HepG2 (cell line): ENCODE data around the gene OTULINL. TPM values are rescaled to one million over a fixed set of nuclear protein-coding genes. Genes with fewer than 3 reads are reported as not detected.

Source experiments
- ATAC-seq: fragments of 200-7000 bp; cut with Tn5 transposase; 3 replicates; pipeline ENCODE4 v1.9.1; 2020; ENCODE audit warnings: mild to moderate bottlenecking, moderate library complexity
- BruUV-seq: library from RNA; stranded (reverse); fragments of 400-500 nt; replicated peaks from 2 replicates; lab custom pipeline; 2021; lab: Mats Ljungman, UMichigan
- CTCF ChIA-PET: fragments of 300-600 bp; formaldehyde crosslinking; extraction: SDS; loops from one replicate; lab custom pipeline; 2021; ENCODE audit warnings: low total read pairs, inconsistent platforms, low intra/inter-chr PET ratio; lab: Yijun Ruan, JAX
- POLR2A ChIA-PET: fragments of 350-600 bp; sonication (Branson Sonifier 250); formaldehyde crosslinking; loops from one replicate; lab custom pipeline; 2020; ENCODE audit warnings: antibody characterized with exemption, inconsistent platforms; lab: Yijun Ruan, JAX
- DNase-seq: peaks from one replicate; pipeline ENCODE4 v3.0.0-alpha.2; 2015; ENCODE audit warnings: low spot score
- FAIRE-seq: peaks from 3 replicates; lab custom pipeline; 2011; peaks lifted over from hg19 to GRCh38; lab: Jason Lieb, UNC
- H2AFZ ChIP-seq: one replicate; pipeline ENCODE4 v1.6.1; 2011; ENCODE audit warnings: low read length, inconsistent platforms
- H3K27ac ChIP-seq: fragments of 300-600 bp; 3 replicates; pipeline ENCODE4 v1.8.0; 2011; ENCODE audit warnings: mixed run types, mild to moderate bottlenecking, mixed read lengths, low read length, inconsistent platforms; ENCODE audit not compliant: insufficient read depth; ENCODE audit errors: extremely low read length
- H3K27me3 ChIP-seq, 2 experiments: fragments of 200-600 bp in 1 of 2; 2 replicates in 1 of 2; 3 replicates in 1 of 2; pipeline versions ENCODE4 v1.6.0 to v1.8.0; 2011; ENCODE audit warnings: low read length in 2 of 2, mild to moderate bottlenecking in 2 of 2, moderate library complexity in 2 of 2, inconsistent platforms in 1 of 2; ENCODE audit not compliant: insufficient read depth in 2 of 2, control insufficient read depth in 1 of 2
- H3K36me3 ChIP-seq, 2 experiments: fragments of 200-600 bp in 1 of 2; replicated peaks in 1 of 2; 2 replicates in 1 of 2; 3 replicates in 1 of 2; pipeline versions ENCODE4 v1.5.1 to v1.8.0; 2011; ENCODE audit warnings: low read length in 2 of 2, inconsistent platforms in 1 of 2; ENCODE audit not compliant: insufficient read depth in 2 of 2, control insufficient read depth in 1 of 2
- H3K4me1 ChIP-seq: 2 replicates; pipeline ENCODE4 v1.5.1; 2012; ENCODE audit warnings: low read length, inconsistent platforms; ENCODE audit not compliant: insufficient read depth
- H3K4me2 ChIP-seq: 2 replicates; pipeline ENCODE4 v1.6.0; 2011; ENCODE audit warnings: low read depth, low read length, inconsistent platforms
- H3K4me3 ChIP-seq, 3 experiments: fragments of 200-600 bp in 1 of 3; sonication (generic), shearing (Covaris generic) in 1 of 3; replicated peaks in 1 of 3; 2 replicates each; pipeline ENCODE4 v1.5.1; 2011 to 2016; ENCODE audit warnings: low read length in 3 of 3, inconsistent platforms in 2 of 3, low read depth in 2 of 3, mild to moderate bottlenecking in 2 of 3, control low read depth in 1 of 3, mixed read lengths in 1 of 3; ENCODE audit not compliant: insufficient read depth in 1 of 3
- H3K79me2 ChIP-seq: one replicate; pipeline ENCODE4 v1.6.1; 2011; ENCODE audit warnings: low read length, inconsistent platforms; ENCODE audit not compliant: insufficient read depth
- H3K9ac ChIP-seq: 2 replicates; pipeline ENCODE4 v1.6.0; 2011; ENCODE audit warnings: mild to moderate bottlenecking, low read depth, low read length, inconsistent platforms; ENCODE audit not compliant: insufficient read depth
- H3K9me3 ChIP-seq: 2 replicates; pipeline ENCODE4 v1.5.1; 2012; ENCODE audit warnings: mild to moderate bottlenecking, low read length
- H4K20me1 ChIP-seq: 2 replicates; pipeline ENCODE4 v1.6.0; 2011; ENCODE audit warnings: inconsistent platforms, mild to moderate bottlenecking, low read length, moderate library complexity; ENCODE audit not compliant: insufficient read depth
- ERF ChIP-seq: IDR thresholded peaks from 2 replicates; pipeline ENCODE4 v1.6.1; 2018; ENCODE audit warnings: missing biosample characterization, missing genetic modification reagents
- IKZF4 ChIP-seq: sonication (generic); formaldehyde crosslinking; IDR thresholded peaks from 2 replicates; pipeline ENCODE4 v1.5.1; 2020; ENCODE audit warnings: borderline replicate concordance, mild to moderate bottlenecking, low read depth, missing genetic modification reagents; ENCODE audit errors: not compliant biosample characterization
- SRF ChIP-seq: IDR thresholded peaks from 2 replicates; pipeline ENCODE4 v1.6.1; 2011; ENCODE audit warnings: mild to moderate bottlenecking, low read depth, low read length, moderate library complexity
- TSC22D2 ChIP-seq: sonication (generic); formaldehyde crosslinking; IDR thresholded peaks from 2 replicates; pipeline ENCODE4 v1.5.1; 2020; ENCODE audit warnings: missing genetic modification reagents, mild to moderate bottlenecking, borderline replicate concordance
- ZNF143 ChIP-seq: sonication (generic); formaldehyde crosslinking; IDR thresholded peaks from 2 replicates; pipeline ENCODE4 v1.4.0; 2020; ENCODE audit warnings: missing genetic modification reagents
- ZNF501 ChIP-seq: sonication (generic); formaldehyde crosslinking; IDR thresholded peaks from 2 replicates; pipeline ENCODE4 v1.5.1; 2020; ENCODE audit warnings: mild to moderate bottlenecking, moderate library complexity, missing genetic modification reagents
- ZNF761 ChIP-seq: sonication (generic); formaldehyde crosslinking; conservative IDR thresholded peaks from 2 replicates; pipeline ENCODE4 v1.4.0; 2020; ENCODE audit warnings: mild to moderate bottlenecking, missing genetic modification reagents
- WGBS: methylation state at CpG from one replicate; pipeline ENCODE4 v1.1.6; 2017; ENCODE audit warnings: low lambda C conversion rate; 5-methylcytosine and 5-hydroxymethylcytosine counted together
- in situ Hi-C: cut with HindIII; loops from 2 replicates; pipeline ENCODE4 v1.10.0; 2017; ENCODE audit warnings: low pct_unique_long_range_greater_than_20kb; ENCODE audit not compliant: extremely low pct_ligation_motif_present
- intact Hi-C: fragments of 100-400 bp; cut with micrococcal nuclease; formaldehyde crosslinking; loops from one replicate; pipeline ENCODE4 v1.10.0; 2022; ENCODE audit not compliant: unreplicated experiment
- polyA plus RNA-seq, 8 experiments: library from polyadenylated mRNA; depleted of rRNA in 3 of 8; stranded (reverse) in 7 of 8; unstranded in 1 of 8; fragments of >200 nt; fragmentation: Illumina TruSeq in 4 of 8; extraction: Trizol in 4 of 8; gene quantifications; 2 replicates each; pipeline versions ENCODE4 v1.2.1 to v1.2.3, GENCODE V29; 2011 to 2016; ENCODE audit warnings: low read depth in 4 of 8, missing spikeins in 1 of 8, mixed read lengths in 1 of 8; ENCODE audit not compliant: insufficient read depth in 1 of 8
- total RNA-seq, 5 experiments: library from RNA; depleted of rRNA; stranded (reverse); fragments of >200 nt; fragmentation: Illumina TruSeq; extraction: Trizol; gene quantifications; 2 replicates each; pipeline ENCODE4 v1.2.3, GENCODE V29; 2016; ENCODE audit warnings: low read depth in 1 of 5
- TF ChIP-seq, protein P1 (sequence below): sonication (generic); formaldehyde crosslinking; conservative IDR thresholded peaks from 2 replicates; pipeline ENCODE4 v1.8.0; 2022; ENCODE audit warnings: missing genetic modification reagents

The OTULINL gene
- total and polyA plus RNA-seq, 2 of the 13 experiments (the other 11 are each of a cell fraction or from before 2014, with no cell fraction given): 0.04 to 0.40 TPM

DNA sequence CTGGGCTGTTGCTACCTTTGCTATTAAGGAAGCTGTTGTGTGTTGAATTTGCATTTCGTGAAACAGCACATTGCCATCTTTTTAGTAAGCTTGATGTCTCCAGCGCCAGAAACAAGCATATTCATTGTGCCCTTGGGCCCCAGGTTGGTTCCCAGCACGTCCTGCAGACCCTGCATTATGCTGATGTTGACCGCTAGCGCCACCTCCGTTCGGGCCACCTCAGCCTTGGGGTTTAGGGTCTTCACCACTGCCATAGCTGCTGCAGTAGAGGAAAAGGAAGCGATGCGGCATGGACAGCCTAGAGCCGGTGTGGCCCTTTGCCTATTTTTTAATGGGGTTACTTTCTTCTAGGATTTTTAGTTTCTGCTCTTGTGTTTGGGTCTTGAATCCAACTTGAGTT is 59.2 kb downstream of the OTULINL start:
- TF ChIP-seq ZNF143 (CRISPR knock-in tag) (no peak), TSC22D2 (CRISPR knock-in tag) (no peak), ERF (CRISPR knock-in tag) (no peak), SRF (no peak), ZNF761 (CRISPR knock-in tag) (no peak), ZNF501 (CRISPR knock-in tag) (no peak), IKZF4 (CRISPR knock-in tag) (no peak)
- TF ChIP-seq, protein P1, sequence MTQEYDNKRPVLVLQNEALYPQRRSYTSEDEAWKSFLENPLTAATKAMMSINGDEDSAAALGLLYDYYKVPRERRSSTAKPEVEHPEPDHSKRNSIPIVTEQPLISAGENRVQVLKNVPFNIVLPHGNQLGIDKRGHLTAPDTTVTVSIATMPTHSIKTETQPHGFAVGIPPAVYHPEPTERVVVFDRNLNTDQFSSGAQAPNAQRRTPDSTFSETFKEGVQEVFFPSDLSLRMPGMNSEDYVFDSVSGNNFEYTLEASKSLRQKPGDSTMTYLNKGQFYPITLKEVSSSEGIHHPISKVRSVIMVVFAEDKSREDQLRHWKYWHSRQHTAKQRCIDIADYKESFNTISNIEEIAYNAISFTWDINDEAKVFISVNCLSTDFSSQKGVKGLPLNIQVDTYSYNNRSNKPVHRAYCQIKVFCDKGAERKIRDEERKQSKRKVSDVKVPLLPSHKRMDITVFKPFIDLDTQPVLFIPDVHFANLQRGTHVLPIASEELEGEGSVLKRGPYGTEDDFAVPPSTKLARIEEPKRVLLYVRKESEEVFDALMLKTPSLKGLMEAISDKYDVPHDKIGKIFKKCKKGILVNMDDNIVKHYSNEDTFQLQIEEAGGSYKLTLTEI: no peak
- intact Hi-C loops (no loop called here), in situ Hi-C loops (loop anchor here (10.0 kb wide), 1 partner anchor 656 kb away; no protein-coding TSS in a partner anchor)
- no peaks in the 10 kb centered on the region for H4K20me1 ChIP-seq
- no peak overlapping the region for H3K9ac ChIP-seq
- no peak overlapping the region for H3K4me3 ChIP-seq
- FAIRE-seq (no peak), DNase-seq (no peak), ATAC-seq (no peak)
- ChIA-PET CTCF (no interaction called here), POLR2A (no interaction called here)
- no peaks in the 10 kb centered on the region for H3K4me1 ChIP-seq
- H3K9me3 ChIP-seq: no peaks in the 10 kb centered on the region
- H3K4me2 ChIP-seq: no peak overlapping the region
- H3K27ac ChIP-seq: no peak overlapping the region
- H3K36me3 ChIP-seq: no peaks in the 10 kb centered on the region
- whole genome bisulfite sequencing: 36% methylated on average over 10 of the region's 10 CpGs
- H2AFZ ChIP-seq: no peak overlapping the region
- no peaks in the 10 kb centered on the region for H3K79me2 ChIP-seq
- H3K27me3 ChIP-seq: no peaks in the 10 kb centered on the region; a peak in 1 of 5 replicates
- BruUV-seq: no TSS peak
